Measurements from ENCODE around the gene PPIL1.

DNA sequence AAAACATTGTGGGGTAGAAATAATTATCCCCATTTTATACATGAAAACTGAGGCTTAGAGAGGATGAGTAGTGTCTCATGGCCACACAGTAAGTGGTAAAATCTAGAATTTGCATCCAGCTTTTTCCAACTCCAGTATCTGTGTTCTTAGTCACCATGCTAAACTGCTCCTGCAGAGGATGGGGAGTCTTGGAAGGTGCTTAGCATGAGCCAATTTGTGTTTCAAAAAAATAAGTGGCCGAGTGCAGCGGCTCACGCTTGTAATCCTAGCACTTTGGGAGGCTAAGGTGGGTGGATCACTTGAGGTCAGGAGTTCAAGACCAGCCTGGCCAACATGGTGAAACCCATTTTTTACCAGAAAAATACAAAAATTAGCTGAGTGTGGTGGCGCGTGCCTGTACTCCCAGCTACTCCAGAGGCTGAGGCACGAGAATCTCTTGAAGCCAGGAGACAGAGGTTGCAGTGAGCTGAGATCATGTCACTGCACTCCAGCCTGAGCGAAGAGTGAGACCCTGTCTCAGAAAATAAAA, 13.6 kb upstream of the PPIL1 start:
- TF ChIP-seq USF2 (IDR thresholded peaks at IDR 0.05) (no peak), HDAC2 (IDR thresholded peaks at IDR 0.05) (no peak), CTCF (IDR thresholded peaks at IDR 0.05) (no peak), HOXA7 (CRISPR knock-in tag; IDR thresholded peaks at IDR 0.05) (no peak)

Measured in A549 (cell line).